ENCODE data around the gene PARN.

DNA sequence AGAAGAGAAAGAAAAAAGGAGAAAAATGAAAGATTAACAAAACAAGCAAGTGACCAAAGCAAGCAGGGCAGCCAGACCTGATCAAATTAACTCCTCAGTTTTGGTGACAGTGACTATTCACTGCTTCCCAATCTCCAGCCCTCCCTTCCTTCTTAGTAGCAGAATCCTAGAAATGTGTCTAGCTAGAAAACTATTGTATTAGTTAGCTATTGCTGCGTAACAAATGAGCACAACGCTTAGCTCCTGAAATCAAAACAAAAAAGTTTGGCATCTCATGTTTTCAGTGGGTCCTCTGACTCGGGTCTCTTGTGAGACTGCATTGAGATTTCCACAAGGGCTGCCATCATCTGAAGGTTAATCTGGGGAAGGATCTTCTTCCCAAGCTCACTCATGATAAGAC lies 213.9 kb downstream of the PARN start:
- TF ChIP-seq CTCF (IDR thresholded peaks at IDR 0.05), result no peak
- TF ChIP-seq POLR2AphosphoS5 (IDR thresholded peaks at IDR 0.05), result no peak
- TF ChIP-seq POLR2A (IDR thresholded peaks at IDR 0.05), result no peak

Measured in prostate gland (tissue), 2 donors.